ENCODE data around the gene CTNNA3.

GRCh38 chr10:67667035-67667425, 29.0 kb downstream of the CTNNA3 start:
- TF ChIP-seq, protein P1, sequence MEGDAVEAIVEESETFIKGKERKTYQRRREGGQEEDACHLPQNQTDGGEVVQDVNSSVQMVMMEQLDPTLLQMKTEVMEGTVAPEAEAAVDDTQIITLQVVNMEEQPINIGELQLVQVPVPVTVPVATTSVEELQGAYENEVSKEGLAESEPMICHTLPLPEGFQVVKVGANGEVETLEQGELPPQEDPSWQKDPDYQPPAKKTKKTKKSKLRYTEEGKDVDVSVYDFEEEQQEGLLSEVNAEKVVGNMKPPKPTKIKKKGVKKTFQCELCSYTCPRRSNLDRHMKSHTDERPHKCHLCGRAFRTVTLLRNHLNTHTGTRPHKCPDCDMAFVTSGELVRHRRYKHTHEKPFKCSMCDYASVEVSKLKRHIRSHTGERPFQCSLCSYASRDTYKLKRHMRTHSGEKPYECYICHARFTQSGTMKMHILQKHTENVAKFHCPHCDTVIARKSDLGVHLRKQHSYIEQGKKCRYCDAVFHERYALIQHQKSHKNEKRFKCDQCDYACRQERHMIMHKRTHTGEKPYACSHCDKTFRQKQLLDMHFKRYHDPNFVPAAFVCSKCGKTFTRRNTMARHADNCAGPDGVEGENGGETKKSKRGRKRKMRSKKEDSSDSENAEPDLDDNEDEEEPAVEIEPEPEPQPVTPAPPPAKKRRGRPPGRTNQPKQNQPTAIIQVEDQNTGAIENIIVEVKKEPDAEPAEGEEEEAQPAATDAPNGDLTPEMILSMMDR (IDR thresholded peaks at IDR 0.05), result no peak
- TF ChIP-seq POLR2A (IDR thresholded peaks at IDR 0.05), result no peak

Data from lower leg skin (tissue), 3 donors.